Stimulated activated CD8-positive, alpha-beta memory T cell treated with anti-CD3 and anti-CD28 coated beads, Interleukin-15, amount 100 ng/mL, for 24 hours (primary cell): ENCODE results near the gene HHATL.
"Not testable (repeated sequence)": the region's sequence is repeated elsewhere in the genome, so short reads cannot be mapped to it uniquely, and the experiment has no call there.

ENCODE experiments used
- DNase-seq: peaks from one replicate; pipeline ENCODE4 v3.0.0-alpha.2; 2020; ENCODE audit warnings: low read depth

HHATL gene

DNA sequence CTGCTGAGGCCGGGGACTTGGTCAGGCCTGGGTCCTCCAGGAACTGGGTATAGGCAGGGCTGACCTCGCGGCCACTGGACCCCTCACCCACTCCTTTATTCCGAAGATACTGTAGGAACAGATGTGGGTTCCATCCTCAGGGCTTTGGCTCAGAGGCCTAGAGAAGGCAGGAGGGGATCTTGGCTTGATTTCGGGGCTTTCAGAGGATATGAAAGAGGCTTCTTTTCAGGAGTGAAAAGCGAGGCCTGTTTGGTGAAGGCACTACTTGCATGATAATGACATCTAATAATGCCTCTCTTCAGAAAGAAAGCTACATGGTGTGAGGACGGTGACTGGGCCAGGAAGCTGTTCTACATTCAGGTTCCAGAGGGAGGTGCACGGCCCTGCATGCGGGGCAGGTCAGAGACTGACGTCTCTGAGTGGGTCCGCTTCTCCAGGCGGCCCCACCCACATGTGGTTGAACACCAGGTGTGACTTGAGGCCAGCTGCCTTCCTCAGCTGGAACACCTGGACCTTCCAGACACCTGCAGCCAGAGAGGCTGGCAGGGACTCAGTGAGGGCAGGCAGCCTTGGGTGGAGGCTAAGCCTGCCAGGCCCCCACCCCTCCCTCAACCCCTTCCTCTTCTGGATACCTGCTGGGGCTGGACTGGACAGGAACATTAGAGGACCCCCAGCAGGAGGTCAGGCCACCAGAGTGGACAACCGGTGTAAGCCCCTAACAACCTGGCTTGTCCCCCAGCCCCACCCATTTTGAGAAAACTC lies 31.1 kb upstream of the HHATL start:
- no peak for DNase-seq

DNA sequence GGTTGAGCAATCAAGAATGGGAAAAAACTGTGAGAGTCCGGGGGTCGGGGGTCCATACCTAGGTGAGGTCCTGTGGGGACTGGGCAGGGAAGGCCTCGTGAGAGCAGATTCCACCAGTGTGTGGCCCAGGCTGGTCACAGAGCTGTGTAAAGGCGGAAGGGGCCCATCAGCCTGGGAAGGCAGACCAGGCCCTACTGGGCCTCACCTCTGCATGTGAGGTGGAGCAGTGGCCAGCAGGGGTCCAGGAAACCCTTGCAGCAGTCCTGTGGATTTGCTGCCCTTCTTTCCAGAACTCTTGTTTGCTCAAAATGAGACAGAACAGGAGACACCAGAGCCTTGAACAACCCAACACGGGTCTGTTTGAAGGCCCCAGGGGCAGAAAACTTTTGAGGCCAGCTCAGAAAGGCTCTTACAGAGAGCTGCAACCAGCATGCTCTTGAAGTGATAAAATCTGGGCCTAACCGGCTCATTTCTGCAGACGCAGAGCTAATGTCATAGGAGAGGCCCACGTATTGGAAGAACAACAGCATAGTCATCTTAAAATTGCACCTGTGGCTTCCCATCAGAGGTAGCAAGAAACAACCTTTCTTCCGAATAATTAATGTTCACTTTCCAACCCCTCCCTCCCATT lies 30.3 kb upstream of the HHATL start:
- no peak for DNase-seq

- no peak for DNase-seq
Observed at GRCh38 chr3:42732196-42732828, 29.7 kb upstream of the HHATL start.

GRCh38 chr3:42731476-42732195 lies 29.0 kb upstream of the HHATL start:
- DNase-seq: no peak

GRCh38 chr3:42730706-42731420 lies 28.3 kb upstream of the HHATL start:
- no peak for DNase-seq

DNA sequence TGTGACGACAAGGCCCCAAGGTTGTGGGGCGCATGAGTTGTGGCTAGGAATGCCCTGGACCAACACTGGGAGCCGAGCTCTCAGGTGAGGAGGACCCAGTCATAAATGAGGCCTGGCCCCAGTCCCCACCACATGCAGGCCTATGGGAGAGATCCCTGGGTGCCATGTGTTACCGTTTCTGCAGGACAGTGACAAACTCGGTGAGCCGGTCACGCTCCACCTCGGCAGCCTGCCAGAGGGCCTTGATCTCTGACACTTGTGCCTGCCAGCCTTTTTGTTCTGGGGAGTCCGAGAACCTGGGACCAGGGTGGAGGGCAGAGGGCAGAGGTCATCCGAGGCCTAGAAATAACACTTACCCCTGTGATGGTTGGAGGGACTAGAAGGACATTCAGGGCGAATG lies 27.7 kb upstream of the HHATL start:
- no peak for DNase-seq

DNA sequence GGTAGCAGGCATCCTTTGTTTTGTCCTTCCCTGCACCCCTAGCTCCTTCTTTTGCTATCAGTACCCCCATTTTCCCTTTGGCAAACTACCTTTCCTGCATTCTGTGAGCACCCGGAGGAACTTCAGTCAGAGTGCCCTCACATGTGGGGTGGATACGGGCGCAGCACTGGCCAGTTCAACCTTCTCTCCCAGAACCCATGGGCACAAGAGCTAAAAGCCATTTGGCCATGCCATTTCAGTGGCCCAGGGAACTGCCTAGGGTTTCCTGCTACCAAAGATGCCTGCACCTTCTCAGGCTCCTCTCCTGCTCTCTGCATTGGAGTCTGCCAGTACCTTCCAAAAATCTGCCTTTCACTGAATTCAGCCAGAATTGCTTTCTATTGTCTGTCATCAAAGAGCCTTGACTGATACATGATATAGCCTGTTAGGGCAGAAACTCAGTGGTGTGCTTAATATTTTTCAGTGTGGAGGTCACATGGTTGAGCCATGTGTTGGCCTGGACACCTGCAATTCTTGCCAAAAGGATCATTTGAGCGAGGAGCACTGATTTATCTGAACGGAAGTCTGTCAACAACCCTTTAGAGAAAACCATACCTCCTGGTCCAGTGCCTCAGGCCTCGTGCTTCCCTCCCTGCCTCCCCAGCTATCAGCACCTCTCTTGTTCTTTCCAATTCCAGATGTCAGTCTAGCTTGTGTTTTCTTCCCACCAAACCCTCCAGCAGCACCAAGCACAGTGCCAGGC lies 27.0 kb upstream of the HHATL start:
- no peak for DNase-seq

DNA sequence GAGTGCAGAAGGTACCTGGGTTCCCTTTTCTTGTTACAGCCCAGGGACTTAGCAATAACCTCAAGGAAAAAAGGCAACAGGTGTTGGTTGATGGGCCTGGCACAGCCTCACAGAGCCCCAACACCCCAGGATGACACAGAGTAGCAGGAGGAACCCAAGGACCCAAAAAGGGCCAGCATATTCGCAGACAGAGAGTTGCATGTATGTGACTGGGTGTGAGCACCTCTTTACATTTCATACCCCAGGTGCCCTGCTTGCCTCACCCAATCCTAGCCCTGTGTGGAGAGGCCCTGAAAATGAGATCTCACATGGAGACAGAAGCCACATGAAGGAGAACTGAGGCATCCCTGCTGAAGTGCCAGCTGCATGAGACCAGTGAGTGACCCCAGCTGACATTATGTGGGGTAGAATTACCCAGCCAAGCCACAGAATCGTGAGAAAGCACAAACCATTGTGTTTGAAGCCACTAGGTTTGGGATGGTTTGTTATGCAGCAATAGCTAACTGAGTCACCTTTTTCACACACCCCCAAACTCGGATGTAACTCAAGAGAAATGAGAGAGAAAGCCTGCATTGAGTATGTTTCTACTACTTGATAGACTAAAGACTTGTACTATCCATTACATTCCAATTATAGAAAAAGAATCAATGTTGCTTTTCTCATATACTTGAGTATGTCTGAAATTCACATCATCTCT lies 26.2 kb upstream of the HHATL start:
- no peak for DNase-seq

DNA sequence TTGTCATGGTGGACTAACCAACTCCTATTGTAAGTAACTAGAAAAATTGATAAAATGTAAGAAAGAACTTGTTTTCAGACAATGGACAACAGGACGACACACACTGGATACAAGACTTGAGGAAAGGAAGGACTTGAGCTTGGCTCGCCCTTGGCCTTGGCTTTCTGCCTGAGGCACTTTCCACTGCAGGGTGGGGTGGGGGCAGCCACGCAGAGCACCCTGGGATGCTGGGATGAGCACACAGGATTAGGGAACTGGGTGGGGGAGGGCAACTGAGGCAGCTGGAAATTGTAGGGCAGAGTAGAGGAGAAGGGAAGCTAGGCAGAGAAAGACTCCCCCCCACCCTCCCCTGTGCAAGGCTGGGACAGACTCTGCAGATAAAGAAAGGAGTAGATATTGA lies 25.5 kb upstream of the HHATL start:
- DNase-seq: no peak

DNA sequence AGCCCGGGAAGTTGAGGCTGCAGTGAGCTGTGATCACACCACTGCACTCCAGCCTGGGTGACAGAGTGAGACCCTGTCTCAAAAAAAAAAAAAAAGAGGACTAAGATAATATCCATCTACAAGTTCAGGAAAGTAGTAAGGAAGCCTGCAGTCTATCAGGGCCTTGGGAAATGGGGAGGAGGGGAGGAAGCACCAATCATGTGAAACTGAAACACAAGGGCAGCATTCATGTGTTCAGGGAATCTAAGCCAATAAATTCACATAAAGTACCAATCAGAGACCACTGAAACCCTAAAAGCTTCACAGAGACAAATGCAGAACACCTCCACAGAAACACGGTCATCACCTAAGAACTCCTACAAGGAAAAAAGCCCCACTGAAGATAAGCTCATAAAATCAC lies 22.9 kb upstream of the HHATL start:
- DNase-seq: no peak

- no peak for DNase-seq
Observed at GRCh38 chr3:42723219-42723618, 20.6 kb upstream of the HHATL start.

- DNase-seq: not testable (repeated sequence)
Observed at GRCh38 chr3:42722442-42722841, 19.8 kb upstream of the HHATL start.

- DNase-seq: no peak
Observed at GRCh38 chr3:42721690-42722089, 19.1 kb upstream of the HHATL start.

DNA sequence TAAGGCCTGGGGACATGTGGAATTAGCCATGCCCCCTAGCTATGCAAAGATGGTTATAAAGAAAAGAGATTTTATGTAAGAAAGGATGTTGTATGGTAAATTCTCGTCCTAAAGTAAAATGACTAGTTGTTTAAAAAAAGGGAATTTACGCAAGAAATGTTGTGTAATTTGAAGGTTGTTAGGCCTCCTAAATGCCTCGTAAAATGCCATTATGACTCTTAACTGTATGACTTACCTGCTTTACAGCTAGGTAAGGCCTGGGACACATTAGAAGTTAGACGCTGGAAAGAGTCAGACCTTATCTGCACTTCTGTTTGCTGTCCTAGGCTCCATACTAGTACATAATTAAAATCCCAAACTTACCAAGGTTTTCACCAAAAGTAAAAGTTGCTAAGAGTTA lies 17.5 kb upstream of the HHATL start:
- no peak for DNase-seq

DNA sequence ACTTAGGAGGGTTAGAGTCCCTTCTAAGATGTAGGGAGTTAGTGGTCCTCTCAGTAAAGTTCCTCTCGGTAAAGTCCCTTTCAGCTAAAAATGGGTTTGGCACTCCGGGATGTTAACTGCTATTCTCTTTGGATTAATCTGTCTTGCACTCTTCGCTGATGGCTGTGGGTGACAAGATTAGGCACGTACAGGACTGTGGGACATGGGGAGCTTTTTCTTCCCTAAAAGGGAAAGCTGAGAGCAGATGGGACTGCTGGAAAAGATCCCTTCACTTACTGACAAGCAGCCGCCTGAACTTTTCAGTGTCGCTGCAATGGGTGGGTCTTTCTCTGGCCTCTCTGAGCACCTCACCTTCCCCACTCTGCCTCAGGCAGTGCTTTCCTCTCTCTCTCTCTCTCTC lies 16.4 kb upstream of the HHATL start:
- no peak for DNase-seq

DNA sequence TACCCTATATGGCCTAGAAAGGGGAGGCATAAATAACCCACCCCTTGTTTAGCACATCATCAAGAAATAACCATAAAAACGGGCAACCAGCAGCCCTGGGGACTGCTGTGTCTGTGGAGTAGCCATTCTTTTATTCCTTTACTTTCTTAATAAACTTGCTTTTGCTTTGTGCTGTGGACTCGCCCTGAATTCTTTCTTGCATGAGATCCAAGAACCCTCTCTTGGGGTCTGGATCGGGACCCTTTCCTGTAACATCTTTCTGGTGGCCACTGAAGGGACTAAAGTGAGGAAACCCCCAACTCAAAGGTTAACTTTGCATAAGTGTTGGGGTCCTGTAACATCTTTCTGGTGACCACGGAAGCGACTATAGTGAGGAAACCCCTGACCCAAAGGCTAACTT lies 15.7 kb upstream of the HHATL start:
- DNase-seq: no peak

GRCh38 chr3:42717306-42717705 lies 14.7 kb upstream of the HHATL start:
- no peak for DNase-seq

GRCh38 chr3:42714171-42714852 lies 11.7 kb upstream of the HHATL start:
- no peak for DNase-seq

GRCh38 chr3:42713747-42714146 lies 11.1 kb upstream of the HHATL start:
- no peak for DNase-seq

GRCh38 chr3:42712688-42713372 lies 10.2 kb upstream of the HHATL start:
- DNase-seq: no peak
